CD4-positive, alpha-beta T cell (primary cell): ENCODE data around the gene OTULINL. TPM values are rescaled to one million over a fixed set of nuclear protein-coding genes. Genes with fewer than 3 reads are reported as not detected.

Source experiments
- ATAC-seq: fragments of 200-7000 bp; cut with Tn5 transposase; one replicate; pipeline ENCODE4 v1.10.0; 2022; ENCODE audit warnings: mild to moderate bottlenecking; ENCODE audit not compliant: poor library complexity
- CTCF ChIA-PET: fragments of 350-600 bp; sonication (Branson Sonifier 250); formaldehyde crosslinking; loops from one replicate; lab custom pipeline; 2021; ENCODE audit warnings: antibody characterized with exemption, inconsistent platforms; lab: Charles Lee
- POLR2A ChIA-PET: fragments of 350-600 bp; sonication (Branson Sonifier 250); formaldehyde crosslinking; loops from one replicate; lab custom pipeline; 2021; ENCODE audit warnings: antibody characterized with exemption, inconsistent platforms; lab: Charles Lee
- DNase-seq, 14 experiments: peaks; one replicate each; pipeline ENCODE4 v3.0.0-alpha.2; 2013 to 2020; ENCODE audit warnings: mixed read lengths in 2 of 14
- H3K27ac ChIP-seq, 2 donors: one replicate each; pipeline versions ENCODE4 v1.5.1 to v1.7.0; 2013; ENCODE audit warnings: low read length in 2 of 2, low read depth in 1 of 2, mild to moderate bottlenecking in 1 of 2
- H3K27me3 ChIP-seq, 2 experiments: 1 replicate in 1 of 2; 2 replicates in 1 of 2; pipeline versions ENCODE4 v1.6.1 to v1.7.0; 2013; ENCODE audit warnings: low read length in 2 of 2, control low read depth in 1 of 2, mild to moderate bottlenecking in 1 of 2, moderate library complexity in 1 of 2; ENCODE audit not compliant: insufficient read depth in 2 of 2, control insufficient read depth in 1 of 2
- H3K36me3 ChIP-seq: one replicate; pipeline ENCODE4 v1.6.1; 2013; ENCODE audit warnings: low read length, control low read depth; ENCODE audit not compliant: insufficient read depth
- H3K4me1 ChIP-seq: one replicate; pipeline ENCODE4 v1.6.1; 2013; ENCODE audit warnings: low read length, control low read depth; ENCODE audit not compliant: insufficient read depth
- H3K4me3 ChIP-seq: one replicate; pipeline ENCODE4 v1.5.1; 2013; ENCODE audit warnings: mild to moderate bottlenecking, low read length, moderate library complexity
- H3K9me3 ChIP-seq, 2 experiments: 1 replicate in 1 of 2; 2 replicates in 1 of 2; pipeline versions ENCODE4 v1.6.1 to v1.7.0; 2013; ENCODE audit warnings: low read length in 2 of 2, mild to moderate bottlenecking in 2 of 2, control low read depth in 1 of 2, moderate library complexity in 1 of 2; ENCODE audit not compliant: control insufficient read depth in 1 of 2, insufficient read depth in 1 of 2
- H3K27ac Mint-ChIP-seq: one replicate; pipeline ENCODE4 v1.8.0; 2020; ENCODE audit warnings: mixed read lengths
- H3K27me3 Mint-ChIP-seq: one replicate; pipeline ENCODE4 v1.8.0; 2021; ENCODE audit warnings: mixed read lengths
- H3K36me3 Mint-ChIP-seq: one replicate; pipeline ENCODE4 v1.8.0; 2021; ENCODE audit warnings: low read depth, mixed read lengths
- H3K4me1 Mint-ChIP-seq: one replicate; pipeline ENCODE4 v1.8.0; 2021; ENCODE audit warnings: low read depth, mixed read lengths
- H3K4me3 Mint-ChIP-seq: one replicate; pipeline ENCODE4 v1.8.0; 2020; ENCODE audit warnings: mild to moderate bottlenecking, mixed read lengths
- H3K9me3 Mint-ChIP-seq: one replicate; pipeline ENCODE4 v1.8.0; 2020; ENCODE audit warnings: mixed read lengths
- CTCF ChIP-seq: fragments of 200-600 bp; IDR thresholded peaks from one replicate; pipeline ENCODE4 v1.8.0; 2022; ENCODE audit warnings: antibody characterized with exemption, mild to moderate bottlenecking
- intact Hi-C, 2 experiments: fragments of 100-400 bp; cut with DNase I in 1 of 2; cut with micrococcal nuclease in 1 of 2; formaldehyde crosslinking; loops; one replicate each; pipeline versions ENCODE4 v1.15.1 to v1.9.0; 2023 to 2025; cut with DNase I, micrococcal nuclease
- polyA plus RNA-seq, 2 donors: library from polyadenylated mRNA; unstranded; fragments of 120-200 nt; gene quantifications; one replicate each; pipeline ENCODE4 v1.2.1, GENCODE V29; 2013
- total RNA-seq, 174 experiments: library from RNA in 2 of 174; stranded (reverse) in 2 of 174; gene quantifications; one replicate each; pipeline ENCODE4 v1.2.3 and lab custom pipeline; 2021 to 2026

Gene OTULINL
- total RNA-seq (10 to 100 TPM; 55.6 to 60.9 TPM), total RNA-seq (lab: John Stamatoyannopoulos, UW) (4.9 to 92.2 (median 51.4) reads per million in 172 experiments)
- 23.7 TPM for polyA plus RNA-seq (2013, experiment 1 of 2)
- 24.9 TPM for polyA plus RNA-seq (2013, experiment 2 of 2)

GRCh38 chr5:14581106-14581890, at the start of gene OTULINL:
OTULINL (plus strand) TSS chr5:14581792; CDS start chr5:14581895, 103 bp downstream.
- H3K4me3 Mint-ChIP-seq: peak within 1 kb of the TSS; percentile 90
- H3K4me3 ChIP-seq: peak within 1 kb of the TSS; percentile 69

GRCh38 chr5:14532180-14532579, 49.4 kb upstream of the OTULINL start:
- no peaks in the 10 kb centered on the region for H3K4me1 Mint-ChIP-seq
- no peaks in the 10 kb centered on the region for H3K27me3 Mint-ChIP-seq
- no peak overlapping the region for H3K4me3 Mint-ChIP-seq
- no peak overlapping the region for H3K27ac Mint-ChIP-seq
- Histone ChIP-seq H3K36me3 (no peaks in the 10 kb centered on the region), H3K4me1 (no peaks in the 10 kb centered on the region), H3K27ac (no peak overlapping the region), H3K4me3 (no peak overlapping the region), H3K9me3 (no peaks in the 10 kb centered on the region), H3K27me3 (no peaks in the 10 kb centered on the region)
- intact Hi-C loops: no loop called here
- CTCF ChIA-PET: no interaction called here
- POLR2A ChIA-PET: no interaction called here
- no peaks in the 10 kb centered on the region for H3K36me3 Mint-ChIP-seq
- no peak for TF ChIP-seq CTCF
- no peak for ATAC-seq
- DNase-seq: no peak
- H3K9me3 Mint-ChIP-seq: no peaks in the 10 kb centered on the region

More at GRCh38 chr5:14581106-14581890, at the start of gene OTULINL:
- no peak for TF ChIP-seq CTCF
- peaks cover 34% of the 10 kb centered on the region for H3K4me1 ChIP-seq
- H3K27ac ChIP-seq: peak within 1 kb of the TSS; percentile 67 to 79
- Mint-ChIP-seq H3K4me1 (peaks cover 44% of the 10 kb centered on the region), H3K27ac (peak within 1 kb of the TSS; percentile 93), H3K36me3 (no peaks in the 10 kb centered on the region), H3K9me3 (no peaks in the 10 kb centered on the region), H3K27me3 (no peaks in the 10 kb centered on the region)
- ChIA-PET POLR2A (interaction anchor here (1.0 to 5.0 kb wide), 13 partner anchors 12 to 228 kb away, joined by 3 to 85 read pairs (median 6); no protein-coding TSS in a partner anchor), CTCF (interaction anchor here (0.8 to 1.9 kb wide), 5 partner anchors 12 to 181 kb away, joined by 4 to 13 read pairs (median 5); no protein-coding TSS in a partner anchor)
- ATAC-seq: peak; percentile 81
- H3K27me3 ChIP-seq: no peaks in the 10 kb centered on the region
- H3K36me3 ChIP-seq: no peaks in the 10 kb centered on the region
- peak; percentile 79 to 92 (median 86) for DNase-seq
- intact Hi-C loops: loop anchor here (2.0 to 10.0 kb wide), 7 partner anchors 82 to 1884 kb away; partner anchors contain the start of genes ANKH (in 1 of the 2), OTULIN (in 1 of the 2), TRIO (in 1 of the 2) and ZNF622 (in 1 of the 2)
- H3K9me3 ChIP-seq: no peaks in the 10 kb centered on the region

- no peak overlapping the region for H3K27ac Mint-ChIP-seq
- no peaks in the 10 kb centered on the region for H3K4me1 Mint-ChIP-seq
These were observed 46.8 kb upstream of the OTULINL start for GRCh38 chr5:14534773-14535172.

More at GRCh38 chr5:14534773-14535172, 46.8 kb upstream of the OTULINL start:
- no peaks in the 10 kb centered on the region for H3K4me1 ChIP-seq
- peak in 1 of 14 experiments; percentile 15 for DNase-seq
- H3K27me3 ChIP-seq: no peaks in the 10 kb centered on the region
- H3K27me3 Mint-ChIP-seq: no peaks in the 10 kb centered on the region
- no peak for TF ChIP-seq CTCF
- H3K36me3 Mint-ChIP-seq: no peaks in the 10 kb centered on the region
- no peaks in the 10 kb centered on the region for H3K36me3 ChIP-seq
- POLR2A ChIA-PET: no interaction called here
- no peak overlapping the region for H3K4me3 Mint-ChIP-seq
- H3K27ac ChIP-seq: no peak overlapping the region
- intact Hi-C loops: no loop called here
- no peak overlapping the region for H3K4me3 ChIP-seq
- ATAC-seq: no peak
- no peaks in the 10 kb centered on the region for H3K9me3 ChIP-seq
- no peaks in the 10 kb centered on the region for H3K9me3 Mint-ChIP-seq
- CTCF ChIA-PET: interaction anchor here (0.7 kb wide), 1 partner anchor 182 kb away, joined by 3 read pairs; no protein-coding TSS in a partner anchor
